GM12878 (cell line): Measurements from ENCODE around the gene OR1F1. TPM values are rescaled to one million over a fixed set of nuclear protein-coding genes. Genes with fewer than 3 reads are reported as not detected.

ENCODE experiments used
- ATAC-seq: fragments of 200-7000 bp; cut with Tn5 transposase; 3 replicates; pipeline ENCODE4 v1.9.1; 2020; ENCODE audit warnings: mild to moderate bottlenecking, moderate library complexity
- BruUV-seq: library from RNA; stranded (reverse); fragments of 400-500 nt; replicated peaks from 2 replicates; lab custom pipeline; 2021; lab: Mats Ljungman, UMichigan
- CTCF ChIA-PET: fragments of 300-600 bp; sonication (Branson Sonifier 250); formaldehyde crosslinking; extraction: SDS; loops from one replicate; lab custom pipeline; 2021; ENCODE audit warnings: inconsistent platforms; lab: Yijun Ruan, JAX
- POLR2A ChIA-PET: fragments of 350-600 bp; formaldehyde crosslinking; extraction: SDS; loops from one replicate; lab custom pipeline; 2021; ENCODE audit warnings: inconsistent platforms; lab: Charles Lee
- RAD21 ChIA-PET: fragments of 300-600 bp; sonication (Branson Sonifier 250); formaldehyde crosslinking; loops from one replicate; lab custom pipeline; 2023; ENCODE audit warnings: antibody characterized with exemption; ENCODE audit not compliant: unreplicated experiment; lab: Charles Lee
- SMC1A ChIA-PET: fragments of 300-600 bp; sonication (Branson Sonifier 250); formaldehyde crosslinking; loops from one replicate; lab custom pipeline; 2023; ENCODE audit not compliant: unreplicated experiment, uncharacterized antibody; lab: Charles Lee
- DNase-seq: peaks from one replicate; pipeline ENCODE4 v3.0.0-alpha.2; 2011; ENCODE audit warnings: low read depth, low spot score
- FAIRE-seq: peaks from 3 replicates; lab custom pipeline; 2011; peaks lifted over from hg19 to GRCh38; lab: Jason Lieb, UNC
- H2AFZ ChIP-seq: 2 replicates; pipeline ENCODE4 v1.6.0; 2011; ENCODE audit warnings: low read depth, low read length, control low read depth; ENCODE audit not compliant: control insufficient read depth
- H3K27ac ChIP-seq: 2 replicates; pipeline ENCODE4 v1.5.1; 2011; ENCODE audit warnings: control low read depth; ENCODE audit not compliant: control insufficient read depth, insufficient read depth
- H3K27me3 ChIP-seq, 2 experiments: replicated peaks in 1 of 2; 2 replicates each; pipeline versions ENCODE4 v1.6.0 to v1.6.1; 2011; ENCODE audit warnings: low read length in 1 of 2; ENCODE audit not compliant: control insufficient read depth in 2 of 2, insufficient read depth in 2 of 2
- H3K36me3 ChIP-seq, 2 experiments: 2 replicates each; pipeline ENCODE4 v1.5.1; 2011; ENCODE audit warnings: low read length in 1 of 2; ENCODE audit not compliant: control insufficient read depth in 2 of 2, insufficient read depth in 2 of 2
- H3K4me1 ChIP-seq: 2 replicates; pipeline ENCODE4 v1.6.1; 2011; ENCODE audit warnings: mild to moderate bottlenecking, low read length, moderate library complexity, mixed read lengths; ENCODE audit not compliant: control insufficient read depth, insufficient read depth
- H3K4me2 ChIP-seq: 2 replicates; pipeline ENCODE4 v1.6.0; 2011; ENCODE audit warnings: control low read depth; ENCODE audit not compliant: control insufficient read depth, insufficient read depth
- H3K4me3 ChIP-seq: fragments of 200-600 bp; sonication (generic); 2 replicates; pipeline ENCODE4 v1.5.1; 2016
- H3K79me2 ChIP-seq: 2 replicates; pipeline ENCODE4 v1.6.0; 2011; ENCODE audit warnings: low read length; ENCODE audit not compliant: control insufficient read depth, insufficient read depth
- H3K9ac ChIP-seq: 2 replicates; pipeline ENCODE4 v1.8.0; 2011; ENCODE audit warnings: low read length, control low read depth, mixed read lengths; ENCODE audit not compliant: control insufficient read depth, insufficient read depth
- H3K9me3 ChIP-seq: replicated peaks from 3 replicates; pipeline ENCODE4 v1.5.1; 2011; ENCODE audit warnings: mild to moderate bottlenecking, low read length; ENCODE audit not compliant: control insufficient read depth, insufficient read depth
- H4K20me1 ChIP-seq: 2 replicates; pipeline ENCODE4 v1.6.0; 2011; ENCODE audit not compliant: control insufficient read depth, insufficient read depth
- CBX3 ChIP-seq: fragments of 200-600 bp; sonication (generic); IDR thresholded peaks from 2 replicates; pipeline ENCODE4 v1.6.1; 2016; ENCODE audit warnings: low read depth, borderline replicate concordance
- CREB1 ChIP-seq: IDR thresholded peaks from 2 replicates; pipeline ENCODE4 v1.6.1; 2012; ENCODE audit warnings: low read depth, mild to moderate bottlenecking, inconsistent platforms
- HDAC2 ChIP-seq: fragments of 200-600 bp; sonication (generic); IDR thresholded peaks from 2 replicates; pipeline ENCODE4 v1.6.1; 2017
- MXI1 ChIP-seq: fragments of 150-350 bp; IDR thresholded peaks from 2 replicates; pipeline ENCODE4 v1.6.1; 2011; ENCODE audit warnings: low read depth, mild to moderate bottlenecking, inconsistent platforms, low read length, improper control_type of control experiment
- NFXL1 ChIP-seq: fragments of 450-650 bp; IDR thresholded peaks from 2 replicates; pipeline ENCODE4 v1.6.1; 2017; ENCODE audit warnings: antibody characterized with exemption, mild to moderate bottlenecking, borderline replicate concordance
- SIX5 ChIP-seq: IDR thresholded peaks from 2 replicates; pipeline ENCODE4 v1.6.1; 2011; ENCODE audit warnings: mild to moderate bottlenecking, low read depth, low read length, moderate library complexity; ENCODE audit not compliant: severe bottlenecking
- SUPT20H ChIP-seq: IDR thresholded peaks from 2 replicates; pipeline ENCODE4 v1.6.1; 2011; ENCODE audit warnings: low read depth, mild to moderate bottlenecking, low read length, moderate library complexity, borderline replicate concordance; ENCODE audit not compliant: control insufficient read depth
- TCF7 ChIP-seq: IDR thresholded peaks from 2 replicates; pipeline ENCODE4 v1.6.1; 2014; ENCODE audit warnings: antibody characterized with exemption, borderline replicate concordance
- WGBS: methylation state at CpG from one replicate; pipeline ENCODE4 v1.1.6; 2016; ENCODE audit warnings: low lambda C conversion rate; ENCODE audit not compliant: insufficient replicate concordance, insufficient coverage; ENCODE audit errors: missing lambda C conversion rate; 5-methylcytosine and 5-hydroxymethylcytosine counted together
- in situ Hi-C: fragments of 300-500 bp; cut with MboI; formaldehyde crosslinking; loops from 9 replicates; pipeline ENCODE4 v1.14.3; 2018; ENCODE audit warnings: mixed read lengths
- intact Hi-C: fragments of 100-400 bp; cut with micrococcal nuclease; formaldehyde crosslinking; loops from one replicate; pipeline ENCODE4 v1.14.2; 2022; ENCODE audit not compliant: unreplicated experiment
- polyA plus RNA-seq, 11 experiments: library from polyadenylated mRNA; depleted of rRNA in 4 of 11; unstranded in 6 of 11; stranded (reverse) in 5 of 11; fragments of >200 nt; fragmentation: Nextera tagmentation in 4 of 11; fragmentation: Illumina TruSeq in 1 of 11; extraction: Ambion mirVana in 4 of 11; extraction: Trizol in 1 of 11; gene quantifications; 1 replicate in 1 of 11; 2 replicates in 10 of 11; pipeline versions ENCODE4 v1.2.1 to v1.2.3, GENCODE V29; 2011 to 2016; ENCODE audit warnings: inconsistent platforms in 2 of 11, missing spikeins in 2 of 11, low read depth in 1 of 11
- total RNA-seq, 4 experiments: library from RNA; depleted of rRNA in 3 of 4; stranded (reverse); fragments of >200 nt in 3 of 4; fragmentation: Illumina TruSeq in 1 of 4; extraction: Trizol in 1 of 4; gene quantifications; 2 replicates each; pipeline versions ENCODE4 v1.2.1 to v1.2.3, GENCODE V29; 2013 to 2021
- TF ChIP-seq, protein P1 (sequence below): fragments of 450-650 bp; IDR thresholded peaks from 2 replicates; pipeline ENCODE4 v1.6.1; 2018; ENCODE audit warnings: mild to moderate bottlenecking, low read depth, moderate library complexity; ENCODE audit not compliant: partially characterized antibody
- TF ChIP-seq, protein P2 (sequence below): fragments of 450-650 bp; IDR thresholded peaks from 2 replicates; pipeline ENCODE4 v1.6.1; 2017; ENCODE audit warnings: mild to moderate bottlenecking, moderate library complexity
- TF ChIP-seq, protein P3 (sequence below): fragments of 450-650 bp; IDR thresholded peaks from 2 replicates; pipeline ENCODE4 v1.6.1; 2017; ENCODE audit warnings: mild to moderate bottlenecking, low read depth, inconsistent platforms; ENCODE audit not compliant: poor library complexity, severe bottlenecking

OR1F1 gene
- total and polyA plus RNA-seq, 10 of the 15 experiments (the other 5 are each of a cell fraction or from before 2014, with no cell fraction given), result 0.10 to 0.14 (median 0.12) TPM; not detected in 7

DNA sequence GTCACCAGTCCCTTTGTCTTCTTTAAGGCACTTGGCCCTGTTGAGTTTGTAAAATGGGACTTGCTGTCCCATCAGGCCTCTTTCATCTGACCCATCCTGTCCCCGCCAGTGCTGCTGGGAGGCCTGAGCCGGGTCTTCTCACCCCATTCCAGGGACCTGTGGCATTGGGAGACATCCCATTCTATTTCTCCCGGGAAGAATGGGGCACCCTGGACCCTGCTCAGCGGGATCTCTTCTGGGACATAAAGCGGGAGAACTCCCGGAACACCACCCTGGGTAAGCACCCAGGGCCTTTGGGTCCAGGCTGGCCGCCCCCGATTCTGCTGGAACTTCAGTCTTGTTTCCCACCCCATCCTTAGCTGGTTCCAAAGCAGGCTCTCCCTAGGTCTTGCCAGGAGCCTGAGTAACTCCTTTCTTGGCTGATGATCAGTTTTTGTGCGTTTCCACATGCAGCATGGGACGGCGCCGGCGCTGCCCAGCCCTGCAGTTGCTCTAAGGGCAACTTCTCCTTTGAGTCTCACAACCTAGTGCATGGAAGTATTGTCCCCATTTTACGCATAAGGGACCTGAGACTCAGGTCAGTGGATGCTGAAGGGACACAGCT, 49.1 kb upstream of the OR1F1 start:
- Histone ChIP-seq H3K9ac (no peak overlapping the region), H3K27ac (no peak overlapping the region), H3K4me3 (no peak overlapping the region), H3K36me3 (no peaks in the 10 kb centered on the region; a peak in 2 of 4 replicates), H4K20me1 (no peaks in the 10 kb centered on the region), H3K27me3 (no peaks in the 10 kb centered on the region), H3K4me1 (no peaks in the 10 kb centered on the region; the same call in 1 of the 2 replicates), H3K9me3 (no peaks in the 10 kb centered on the region), H3K79me2 (peaks cover 9% of the 10 kb centered on the region), H2AFZ (no peak overlapping the region), H3K4me2 (no peak overlapping the region)
- FAIRE-seq (no peak), DNase-seq (no peak), ATAC-seq (no peak)
- WGBS, result 84% methylated on average over 14 of the region's 14 CpGs
- no TSS peak for BruUV-seq
- in situ Hi-C loops, result no loop called here
- ChIA-PET POLR2A (interaction anchor here (1.0 kb wide), 1 partner anchor 73 kb away, joined by 4 read pairs; no protein-coding TSS in a partner anchor), CTCF (interaction anchor here (1.7 kb wide), 1 partner anchor 9 kb away, joined by 6 read pairs; no protein-coding TSS in a partner anchor), RAD21 (no interaction called here), SMC1A (no interaction called here)
- TF ChIP-seq NFXL1 (no peak), MXI1 (no peak), TCF7 (no peak), CBX3 (no peak), SIX5 (no peak), SUPT20H (no peak), CREB1 (no peak), HDAC2 (no peak)
- TF ChIP-seq, protein P1, sequence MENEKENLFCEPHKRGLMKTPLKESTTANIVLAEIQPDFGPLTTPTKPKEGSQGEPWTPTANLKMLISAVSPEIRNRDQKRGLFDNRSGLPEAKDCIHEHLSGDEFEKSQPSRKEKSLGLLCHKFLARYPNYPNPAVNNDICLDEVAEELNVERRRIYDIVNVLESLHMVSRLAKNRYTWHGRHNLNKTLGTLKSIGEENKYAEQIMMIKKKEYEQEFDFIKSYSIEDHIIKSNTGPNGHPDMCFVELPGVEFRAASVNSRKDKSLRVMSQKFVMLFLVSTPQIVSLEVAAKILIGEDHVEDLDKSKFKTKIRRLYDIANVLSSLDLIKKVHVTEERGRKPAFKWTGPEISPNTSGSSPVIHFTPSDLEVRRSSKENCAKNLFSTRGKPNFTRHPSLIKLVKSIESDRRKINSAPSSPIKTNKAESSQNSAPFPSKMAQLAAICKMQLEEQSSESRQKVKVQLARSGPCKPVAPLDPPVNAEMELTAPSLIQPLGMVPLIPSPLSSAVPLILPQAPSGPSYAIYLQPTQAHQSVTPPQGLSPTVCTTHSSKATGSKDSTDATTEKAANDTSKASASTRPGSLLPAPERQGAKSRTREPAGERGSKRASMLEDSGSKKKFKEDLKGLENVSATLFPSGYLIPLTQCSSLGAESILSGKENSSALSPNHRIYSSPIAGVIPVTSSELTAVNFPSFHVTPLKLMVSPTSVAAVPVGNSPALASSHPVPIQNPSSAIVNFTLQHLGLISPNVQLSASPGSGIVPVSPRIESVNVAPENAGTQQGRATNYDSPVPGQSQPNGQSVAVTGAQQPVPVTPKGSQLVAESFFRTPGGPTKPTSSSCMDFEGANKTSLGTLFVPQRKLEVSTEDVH, result no peak
- TF ChIP-seq, protein P2, sequence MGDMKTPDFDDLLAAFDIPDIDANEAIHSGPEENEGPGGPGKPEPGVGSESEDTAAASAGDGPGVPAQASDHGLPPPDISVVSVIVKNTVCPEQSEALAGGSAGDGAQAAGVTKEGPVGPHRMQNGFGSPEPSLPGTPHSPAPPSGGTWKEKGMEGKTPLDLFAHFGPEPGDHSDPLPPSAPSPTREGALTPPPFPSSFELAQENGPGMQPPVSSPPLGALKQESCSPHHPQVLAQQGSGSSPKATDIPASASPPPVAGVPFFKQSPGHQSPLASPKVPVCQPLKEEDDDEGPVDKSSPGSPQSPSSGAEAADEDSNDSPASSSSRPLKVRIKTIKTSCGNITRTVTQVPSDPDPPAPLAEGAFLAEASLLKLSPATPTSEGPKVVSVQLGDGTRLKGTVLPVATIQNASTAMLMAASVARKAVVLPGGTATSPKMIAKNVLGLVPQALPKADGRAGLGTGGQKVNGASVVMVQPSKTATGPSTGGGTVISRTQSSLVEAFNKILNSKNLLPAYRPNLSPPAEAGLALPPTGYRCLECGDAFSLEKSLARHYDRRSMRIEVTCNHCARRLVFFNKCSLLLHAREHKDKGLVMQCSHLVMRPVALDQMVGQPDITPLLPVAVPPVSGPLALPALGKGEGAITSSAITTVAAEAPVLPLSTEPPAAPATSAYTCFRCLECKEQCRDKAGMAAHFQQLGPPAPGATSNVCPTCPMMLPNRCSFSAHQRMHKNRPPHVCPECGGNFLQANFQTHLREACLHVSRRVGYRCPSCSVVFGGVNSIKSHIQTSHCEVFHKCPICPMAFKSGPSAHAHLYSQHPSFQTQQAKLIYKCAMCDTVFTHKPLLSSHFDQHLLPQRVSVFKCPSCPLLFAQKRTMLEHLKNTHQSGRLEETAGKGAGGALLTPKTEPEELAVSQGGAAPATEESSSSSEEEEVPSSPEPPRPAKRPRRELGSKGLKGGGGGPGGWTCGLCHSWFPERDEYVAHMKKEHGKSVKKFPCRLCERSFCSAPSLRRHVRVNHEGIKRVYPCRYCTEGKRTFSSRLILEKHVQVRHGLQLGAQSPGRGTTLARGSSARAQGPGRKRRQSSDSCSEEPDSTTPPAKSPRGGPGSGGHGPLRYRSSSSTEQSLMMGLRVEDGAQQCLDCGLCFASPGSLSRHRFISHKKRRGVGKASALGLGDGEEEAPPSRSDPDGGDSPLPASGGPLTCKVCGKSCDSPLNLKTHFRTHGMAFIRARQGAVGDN, result no peak
- TF ChIP-seq, protein P3, sequence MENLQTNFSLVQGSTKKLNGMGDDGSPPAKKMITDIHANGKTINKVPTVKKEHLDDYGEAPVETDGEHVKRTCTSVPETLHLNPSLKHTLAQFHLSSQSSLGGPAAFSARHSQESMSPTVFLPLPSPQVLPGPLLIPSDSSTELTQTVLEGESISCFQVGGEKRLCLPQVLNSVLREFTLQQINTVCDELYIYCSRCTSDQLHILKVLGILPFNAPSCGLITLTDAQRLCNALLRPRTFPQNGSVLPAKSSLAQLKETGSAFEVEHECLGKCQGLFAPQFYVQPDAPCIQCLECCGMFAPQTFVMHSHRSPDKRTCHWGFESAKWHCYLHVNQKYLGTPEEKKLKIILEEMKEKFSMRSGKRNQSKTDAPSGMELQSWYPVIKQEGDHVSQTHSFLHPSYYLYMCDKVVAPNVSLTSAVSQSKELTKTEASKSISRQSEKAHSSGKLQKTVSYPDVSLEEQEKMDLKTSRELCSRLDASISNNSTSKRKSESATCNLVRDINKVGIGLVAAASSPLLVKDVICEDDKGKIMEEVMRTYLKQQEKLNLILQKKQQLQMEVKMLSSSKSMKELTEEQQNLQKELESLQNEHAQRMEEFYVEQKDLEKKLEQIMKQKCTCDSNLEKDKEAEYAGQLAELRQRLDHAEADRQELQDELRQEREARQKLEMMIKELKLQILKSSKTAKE, result no peak
- intact Hi-C loops, result no loop called here
